ENCODE measurements around the gene CLCN5. TPM values are rescaled to one million over a fixed set of nuclear protein-coding genes. Genes with fewer than 3 reads are reported as not detected.

CLCN5 gene
- total RNA-seq, 4 donors from 2014 or later = 2.7 to 13.1 (median 6.8) TPM

DNA sequence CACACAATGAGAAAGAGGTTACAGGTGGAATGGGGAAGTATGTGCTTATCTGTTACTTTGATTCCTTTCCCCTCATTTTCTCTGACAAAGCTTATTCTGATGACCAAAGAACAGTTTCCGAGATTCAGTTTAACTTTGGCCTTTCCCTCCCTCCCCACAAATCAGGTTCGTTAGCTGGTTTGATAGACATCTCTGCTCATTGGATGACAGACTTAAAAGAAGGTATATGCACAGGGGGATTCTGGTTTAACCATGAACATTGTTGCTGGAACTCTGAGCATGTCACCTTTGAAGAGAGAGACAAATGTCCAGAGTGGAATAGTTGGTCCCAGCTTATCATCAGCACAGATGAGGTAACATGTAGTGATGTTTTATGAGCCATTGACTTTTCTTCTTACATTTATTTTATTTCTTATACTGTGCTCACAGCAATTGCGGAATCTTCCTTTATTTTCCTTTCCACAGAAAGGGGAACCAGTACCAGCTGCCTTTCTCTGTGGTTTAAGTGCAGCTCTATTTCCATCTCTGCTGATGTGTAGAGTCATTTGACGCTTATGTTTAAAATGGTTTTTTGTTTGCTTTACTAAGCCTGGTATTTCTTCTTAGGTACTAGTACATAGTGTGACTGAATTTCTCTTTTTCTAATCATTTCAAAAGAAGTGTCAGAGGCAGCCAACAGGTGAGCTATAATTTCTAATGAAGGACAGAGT lies 153.4 kb downstream of the CLCN5 start:
- intact Hi-C loops (cut with DNase I; ENCODE audit: low total_unique reads) = no loop called here
- Histone ChIP-seq H3K4me3 (no peak overlapping the region), H3K9me3 (no peaks in the 10 kb centered on the region), H3K27me3 (peaks cover 0 to 3% (median 0%) of the 10 kb centered on the region in 3 donors), H3K36me3 (no peaks in the 10 kb centered on the region), H3K4me1 (no peaks in the 10 kb centered on the region), H3K27ac (no peak overlapping the region)
- in situ Hi-C loops (cut with MboI; ENCODE audit: low sequenced_read_pairs in 4 of 4) = loop anchor here in 1 of 4 donors (25.0 kb wide), 1 partner anchor 163 kb away; the partner anchor contains the start of gene CLCN5
- DNase-seq (no peak), ATAC-seq (no peak)
- TF ChIP-seq, protein P1, sequence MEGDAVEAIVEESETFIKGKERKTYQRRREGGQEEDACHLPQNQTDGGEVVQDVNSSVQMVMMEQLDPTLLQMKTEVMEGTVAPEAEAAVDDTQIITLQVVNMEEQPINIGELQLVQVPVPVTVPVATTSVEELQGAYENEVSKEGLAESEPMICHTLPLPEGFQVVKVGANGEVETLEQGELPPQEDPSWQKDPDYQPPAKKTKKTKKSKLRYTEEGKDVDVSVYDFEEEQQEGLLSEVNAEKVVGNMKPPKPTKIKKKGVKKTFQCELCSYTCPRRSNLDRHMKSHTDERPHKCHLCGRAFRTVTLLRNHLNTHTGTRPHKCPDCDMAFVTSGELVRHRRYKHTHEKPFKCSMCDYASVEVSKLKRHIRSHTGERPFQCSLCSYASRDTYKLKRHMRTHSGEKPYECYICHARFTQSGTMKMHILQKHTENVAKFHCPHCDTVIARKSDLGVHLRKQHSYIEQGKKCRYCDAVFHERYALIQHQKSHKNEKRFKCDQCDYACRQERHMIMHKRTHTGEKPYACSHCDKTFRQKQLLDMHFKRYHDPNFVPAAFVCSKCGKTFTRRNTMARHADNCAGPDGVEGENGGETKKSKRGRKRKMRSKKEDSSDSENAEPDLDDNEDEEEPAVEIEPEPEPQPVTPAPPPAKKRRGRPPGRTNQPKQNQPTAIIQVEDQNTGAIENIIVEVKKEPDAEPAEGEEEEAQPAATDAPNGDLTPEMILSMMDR (IDR thresholded peaks at IDR 0.05 in 4 of 5, conservative IDR thresholded peaks at IDR 0.05 in 1 of 5) = no peak
- TF ChIP-seq POLR2A (IDR thresholded peaks at IDR 0.05) = no peak

DNA sequence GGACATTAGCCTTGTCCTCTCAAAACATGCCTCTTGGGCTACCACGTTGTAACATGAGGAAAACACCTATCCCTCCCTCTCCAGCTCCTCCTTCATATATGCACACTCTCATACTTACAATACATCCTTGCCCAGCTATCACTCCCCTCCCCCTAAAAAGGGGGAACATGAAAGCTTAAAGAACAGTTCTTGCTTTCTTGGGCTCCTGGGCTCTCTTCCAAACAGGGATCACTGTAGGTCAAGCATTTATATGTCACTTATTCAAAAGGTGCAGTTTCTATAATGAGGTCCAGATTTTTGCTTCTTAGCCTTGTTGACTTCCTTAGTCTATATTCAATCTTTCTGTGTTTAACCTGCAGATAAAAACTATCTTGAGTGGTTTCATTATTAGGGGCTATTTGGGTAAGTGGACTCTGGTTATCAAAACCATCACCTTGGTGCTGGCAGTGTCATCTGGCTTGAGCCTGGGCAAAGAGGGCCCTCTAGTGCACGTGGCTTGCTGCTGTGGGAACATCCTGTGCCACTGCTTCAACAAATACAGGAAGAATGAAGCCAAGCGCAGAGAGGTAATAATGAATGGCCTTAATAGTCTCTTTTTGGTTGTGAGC lies 159.0 kb downstream of the CLCN5 start:
- Histone ChIP-seq H3K4me3 (no peak overlapping the region), H3K27me3 (no peaks in the 10 kb centered on the region), H3K27ac (no peak overlapping the region), H3K36me3 (peaks cover 0 to 2% of the 10 kb centered on the region in 2 donors), H3K9me3 (no peaks in the 10 kb centered on the region), H3K4me1 (no peaks in the 10 kb centered on the region)
- ATAC-seq (peak in 1 of 2 donors; percentile 46), DNase-seq (peak; percentile 2 to 23)
- in situ Hi-C loops (cut with MboI; ENCODE audit: low sequenced_read_pairs in 4 of 4) (loop anchor here in 2 of 4 donors (10.0 to 25.0 kb wide), 2 partner anchors 167 to 169 kb away; partner anchors contain the start of gene CLCN5 (in 1 of the 2)), intact Hi-C loops (cut with DNase I; ENCODE audit: low total_unique reads) (no loop called here)
- no peak for TF ChIP-seq POLR2A (IDR thresholded peaks at IDR 0.05)
- TF ChIP-seq, protein P1 (IDR thresholded peaks at IDR 0.05 in 4 of 5, conservative IDR thresholded peaks at IDR 0.05 in 1 of 5) = peak in 1 of 5 experiments; percentile 44

DNA sequence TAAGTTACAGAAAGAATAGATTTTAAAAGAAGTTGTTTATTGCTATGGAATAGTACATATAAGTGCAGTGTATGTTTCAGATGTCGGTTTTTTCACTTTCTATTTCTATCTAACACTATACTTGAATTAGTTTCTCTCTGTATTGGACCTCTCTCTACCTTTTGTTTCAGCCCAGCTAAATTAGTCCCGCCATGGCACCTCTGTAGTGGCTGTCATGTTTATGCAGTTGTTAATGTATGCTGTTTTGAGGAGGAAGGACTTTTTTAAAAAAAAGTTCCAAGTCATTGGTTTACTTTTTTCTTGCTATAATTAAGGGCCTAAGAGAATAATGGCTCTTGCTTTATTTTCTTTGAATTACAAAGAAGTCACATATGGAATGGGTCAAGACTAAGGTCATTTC lies 160.3 kb downstream of the CLCN5 start:
- ATAC-seq = no peak
- in situ Hi-C loops (cut with MboI; ENCODE audit: low sequenced_read_pairs in 4 of 4) = loop anchor here in 2 of 4 donors (10.0 to 25.0 kb wide), 2 partner anchors 168 to 170 kb away; partner anchors contain the start of gene CLCN5 (in 1 of the 2)
- H3K36me3 ChIP-seq = peaks cover 0 to 6% of the 10 kb centered on the region in 2 donors
- H3K27me3 ChIP-seq = no peaks in the 10 kb centered on the region
- H3K4me3 ChIP-seq = no peak overlapping the region
- no peak for TF ChIP-seq POLR2A (IDR thresholded peaks at IDR 0.05)
- TF ChIP-seq, protein P1 (IDR thresholded peaks at IDR 0.05 in 4 of 5, conservative IDR thresholded peaks at IDR 0.05 in 1 of 5) = no peak
- no peaks in the 10 kb centered on the region for H3K4me1 ChIP-seq
- H3K27ac ChIP-seq = no peak overlapping the region
- intact Hi-C loops (cut with DNase I; ENCODE audit: low total_unique reads) = no loop called here
- DNase-seq = no peak
- no peaks in the 10 kb centered on the region for H3K9me3 ChIP-seq

DNA sequence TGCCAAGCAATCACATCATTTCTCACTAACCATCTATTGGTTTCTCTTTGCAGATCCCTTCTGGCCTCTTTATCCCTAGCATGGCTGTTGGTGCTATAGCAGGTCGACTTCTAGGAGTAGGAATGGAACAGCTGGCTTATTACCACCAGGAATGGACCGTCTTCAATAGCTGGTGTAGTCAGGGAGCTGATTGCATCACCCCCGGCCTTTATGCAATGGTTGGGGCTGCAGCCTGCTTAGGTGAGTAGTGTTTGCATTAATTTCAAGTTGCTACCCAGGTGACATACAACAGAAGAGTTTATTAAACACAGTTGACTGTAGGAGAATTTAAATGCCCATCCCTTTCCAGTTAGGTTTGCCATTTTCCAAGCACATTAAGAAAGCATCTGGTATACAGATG lies 166.2 kb downstream of the CLCN5 start:
- no peak overlapping the region for H3K4me3 ChIP-seq
- no peaks in the 10 kb centered on the region for H3K27me3 ChIP-seq
- no peaks in the 10 kb centered on the region for H3K4me1 ChIP-seq
- DNase-seq = no peak
- no peak for ATAC-seq
- intact Hi-C loops (cut with DNase I; ENCODE audit: low total_unique reads) (no loop called here), in situ Hi-C loops (cut with MboI; ENCODE audit: low sequenced_read_pairs in 4 of 4) (loop anchor here in 2 of 4 donors (10.0 to 25.0 kb wide), 2 partner anchors 174 to 176 kb away; partner anchors contain the start of gene CLCN5 (in 1 of the 2))
- H3K27ac ChIP-seq = no peak overlapping the region
- no peaks in the 10 kb centered on the region for H3K9me3 ChIP-seq
- TF ChIP-seq, protein P1 (IDR thresholded peaks at IDR 0.05 in 4 of 5, conservative IDR thresholded peaks at IDR 0.05 in 1 of 5) = no peak
- no peak for TF ChIP-seq POLR2A (IDR thresholded peaks at IDR 0.05)
- H3K36me3 ChIP-seq = peaks cover 0 to 14% of the 10 kb centered on the region in 2 donors

Measured in gastrocnemius medialis (tissue), 4 donors.